Astrocyte of the spinal cord (primary cell): Measurements from ENCODE around the gene ZFYVE21.

Experiments
- DNase-seq: peaks from one replicate; pipeline ENCODE4 v3.0.0; 2011; ENCODE audit warnings: low read depth, low spot score
- H3K4me3 ChIP-seq: 2 replicates; pipeline ENCODE4 v1.5.1; 2011; ENCODE audit warnings: low read depth, mild to moderate bottlenecking, low read length, moderate library complexity
- CTCF ChIP-seq: IDR thresholded peaks from 2 replicates; pipeline ENCODE4 v1.5.1; 2012; ENCODE audit warnings: low read depth, mild to moderate bottlenecking, low read length, inconsistent platforms
- in situ Hi-C: cut with HindIII; loops from 2 replicates; pipeline ENCODE4 v1.10.0; 2017; ENCODE audit warnings: low sequenced_read_pairs

The ZFYVE21 gene

DNA sequence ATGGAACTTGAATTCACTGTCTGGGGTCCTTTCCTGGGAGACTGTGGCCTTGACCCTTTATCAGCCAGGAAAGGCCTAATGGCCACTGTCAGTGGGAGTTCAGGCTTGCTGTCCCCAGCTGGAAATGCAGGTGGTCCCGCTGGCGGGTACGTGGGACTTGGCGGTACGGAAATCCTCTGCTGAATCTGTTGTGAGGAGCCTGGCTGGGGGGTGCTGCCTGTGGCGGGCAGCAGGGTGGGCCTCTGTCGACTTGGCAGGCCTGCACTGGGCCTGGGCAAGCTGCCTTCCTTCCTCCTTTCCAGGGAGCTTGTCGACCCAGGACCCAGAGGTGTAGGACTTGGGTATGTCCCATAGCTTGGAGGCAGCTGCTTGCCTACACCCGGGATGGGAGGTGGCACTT, 26.3 kb downstream of the ZFYVE21 start:
- no peak for TF ChIP-seq CTCF
- in situ Hi-C loops: no loop called here
- H3K4me3 ChIP-seq: no peak overlapping the region
- DNase-seq: no peak

- no peak for TF ChIP-seq CTCF
- H3K4me3 ChIP-seq: no peak overlapping the region
- DNase-seq: no peak
- in situ Hi-C loops: no loop called here
Observed at GRCh38 chr14:103742499-103743255, 27.1 kb downstream of the ZFYVE21 start.

GRCh38 chr14:103743691-103744090, 28.1 kb downstream of the ZFYVE21 start:
- TF ChIP-seq CTCF: no peak
- no peak for DNase-seq
- no peak overlapping the region for H3K4me3 ChIP-seq
- in situ Hi-C loops: no loop called here

DNA sequence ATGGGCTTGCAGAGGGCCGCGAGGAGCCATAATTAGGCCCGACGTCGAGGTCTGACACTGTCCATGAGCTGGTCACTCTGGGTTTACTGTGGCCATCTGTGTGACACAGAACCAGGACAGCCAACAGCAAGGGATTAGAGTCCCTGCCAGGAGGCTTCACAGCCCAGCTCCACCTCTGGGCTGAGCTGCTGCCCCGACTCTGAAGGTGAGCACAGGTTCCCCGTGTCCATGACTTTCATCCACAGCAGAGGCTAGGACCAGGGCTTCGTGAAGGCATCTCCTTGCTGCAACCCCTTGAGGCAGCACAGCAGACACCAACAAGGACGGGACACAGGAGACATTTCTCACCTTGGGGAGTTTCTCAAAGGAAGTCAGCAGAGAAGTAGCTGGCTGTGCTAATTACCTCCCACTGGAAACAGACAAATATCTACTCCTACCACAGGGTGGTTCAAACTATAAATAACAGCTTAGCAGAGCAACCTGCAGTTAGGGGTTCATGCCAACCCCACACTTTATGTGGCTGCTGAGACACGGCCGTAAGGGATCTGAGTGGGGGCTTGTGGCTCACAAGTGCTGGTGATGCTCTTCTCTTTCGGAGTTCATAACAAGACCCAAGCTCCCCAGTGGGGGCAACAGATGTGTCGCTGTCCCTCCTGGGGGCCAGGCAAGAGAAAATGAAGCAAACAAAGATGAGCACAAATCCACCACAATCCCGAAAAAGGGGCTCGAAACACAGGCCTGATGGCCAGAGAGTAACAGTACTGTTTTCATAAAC, 29.2 kb downstream of the ZFYVE21 start:
- in situ Hi-C loops: no loop called here
- H3K4me3 ChIP-seq: no peak overlapping the region
- no peak for DNase-seq
- TF ChIP-seq CTCF: no peak

DNA sequence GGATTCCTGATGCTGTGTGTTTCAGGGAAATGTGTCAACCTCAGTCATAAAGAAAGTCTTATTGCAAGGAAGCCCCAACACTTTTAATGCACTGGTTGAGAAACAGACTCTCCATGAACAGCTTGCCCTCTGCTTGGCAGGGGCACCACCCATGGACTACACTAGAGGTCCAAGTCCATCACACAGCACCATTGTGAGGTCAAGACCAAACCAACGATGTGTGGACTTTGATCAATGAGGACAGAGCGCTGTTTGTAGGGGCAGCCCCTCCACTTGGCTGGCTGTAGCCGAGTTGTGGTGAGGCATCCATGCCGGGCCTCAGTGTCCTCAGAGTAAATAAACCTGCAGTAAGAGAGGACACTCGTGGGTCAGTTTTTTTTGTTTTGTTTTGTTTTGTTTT, 29.8 kb downstream of the ZFYVE21 start:
- no peak for TF ChIP-seq CTCF
- DNase-seq: no peak

DNA sequence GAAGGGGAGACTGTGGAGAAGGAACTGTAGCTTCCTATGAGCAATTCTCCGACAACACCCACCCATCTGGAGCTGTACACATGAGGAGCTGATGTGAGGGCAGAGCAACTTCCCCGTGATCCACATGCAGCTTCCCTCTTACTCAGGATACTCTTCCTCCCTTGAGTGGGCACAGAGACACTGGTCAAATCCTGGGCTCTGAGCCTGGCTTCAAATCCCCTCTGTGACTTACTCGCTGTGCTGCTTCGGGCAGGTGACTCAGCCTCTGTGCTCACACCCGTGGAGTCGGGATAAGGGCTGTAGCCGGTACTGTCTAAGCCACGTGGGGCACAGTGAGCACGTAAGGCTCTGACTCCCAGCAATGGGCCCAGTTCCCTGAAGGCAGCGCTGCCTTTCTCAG, 31.1 kb downstream of the ZFYVE21 start:
- TF ChIP-seq CTCF: no peak
- in situ Hi-C loops: no loop called here
- H3K4me3 ChIP-seq: no peak overlapping the region
- peak; percentile 53 for DNase-seq

More for the DNA sequence above, 29.8 kb downstream of the ZFYVE21 start:
- H3K4me3 ChIP-seq: no peak overlapping the region
- in situ Hi-C loops: no loop called here
